ENCODE measurements around the gene CCR5.
"Not testable (repeated sequence)": the region's sequence is repeated elsewhere in the genome, so short reads cannot be mapped to it uniquely, and the experiment has no call there.

Gene CCR5

DNA sequence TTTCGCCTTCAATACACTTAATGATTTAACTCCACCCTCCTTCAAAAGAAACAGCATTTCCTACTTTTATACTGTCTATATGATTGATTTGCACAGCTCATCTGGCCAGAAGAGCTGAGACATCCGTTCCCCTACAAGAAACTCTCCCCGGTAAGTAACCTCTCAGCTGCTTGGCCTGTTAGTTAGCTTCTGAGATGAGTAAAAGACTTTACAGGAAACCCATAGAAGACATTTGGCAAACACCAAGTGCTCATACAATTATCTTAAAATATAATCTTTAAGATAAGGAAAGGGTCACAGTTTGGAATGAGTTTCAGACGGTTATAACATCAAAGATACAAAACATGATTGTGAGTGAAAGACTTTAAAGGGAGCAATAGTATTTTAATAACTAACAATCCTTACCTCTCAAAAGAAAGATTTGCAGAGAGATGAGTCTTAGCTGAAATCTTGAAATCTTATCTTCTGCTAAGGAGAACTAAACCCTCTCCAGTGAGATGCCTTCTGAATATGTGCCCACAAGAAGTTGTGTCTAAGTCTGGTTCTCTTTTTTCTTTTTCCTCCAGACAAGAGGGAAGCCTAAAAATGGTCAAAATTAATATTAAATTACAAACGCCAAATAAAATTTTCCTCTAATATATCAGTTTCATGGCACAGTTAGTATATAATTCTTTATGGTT, at the start of gene CCR5:
Gene CCR5 (plus strand): TSS at position 108 of the 680 bp plus-strand sequence. CDS start 1,957 bp downstream, outside the sequence.
- no peak for DNase-seq

DNA sequence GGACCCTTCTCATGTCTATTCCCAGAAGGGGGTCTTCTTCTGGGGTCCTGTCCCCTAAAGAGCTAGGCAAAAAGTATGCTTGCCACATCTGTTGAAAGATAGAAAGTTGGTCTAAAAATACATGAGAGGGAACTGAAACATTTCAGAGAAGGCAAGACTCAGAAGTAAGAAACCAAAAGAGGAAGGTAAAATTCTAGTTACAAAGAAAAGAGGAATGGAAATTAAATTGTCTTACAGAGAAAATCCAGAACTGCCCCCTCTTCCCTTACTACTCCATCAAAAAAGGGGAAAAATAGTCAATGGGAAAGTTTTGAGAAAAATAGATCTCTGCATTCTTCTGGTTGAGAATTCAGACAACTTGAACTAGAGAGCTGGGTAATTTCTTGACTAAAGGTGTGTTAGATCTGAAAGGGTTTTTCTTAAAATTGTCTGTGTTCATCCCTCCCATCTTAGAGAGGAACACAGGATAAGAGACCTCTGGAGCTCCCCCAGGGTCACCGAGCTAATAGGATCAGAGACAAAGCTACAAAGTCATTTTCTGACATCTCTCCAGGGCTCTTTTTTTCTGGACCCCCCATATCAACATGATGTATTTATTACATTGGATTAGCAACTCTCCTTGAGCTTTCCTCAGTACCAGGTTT, 49.2 kb upstream of the CCR5 start:
- no peak for DNase-seq

DNA sequence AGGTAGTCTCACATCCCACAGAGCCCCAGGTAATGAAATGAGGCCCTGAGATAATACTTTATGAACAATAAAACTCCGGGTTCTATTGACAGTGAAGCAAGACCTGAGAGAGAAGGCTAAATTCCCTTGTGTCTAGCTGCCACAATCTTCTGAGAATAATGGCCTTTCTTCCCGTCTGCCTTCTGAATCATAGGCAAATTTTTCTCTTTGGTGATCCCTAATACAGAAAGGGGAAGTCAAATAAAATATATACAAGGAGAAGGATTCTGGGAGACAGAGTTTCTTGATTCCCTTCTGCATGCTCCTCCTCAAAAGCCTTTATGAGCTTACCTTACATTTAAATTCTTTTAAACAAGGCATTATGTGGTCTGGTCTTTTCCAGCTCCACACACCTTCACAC, 46.7 kb upstream of the CCR5 start:
- DNase-seq: no peak

DNA sequence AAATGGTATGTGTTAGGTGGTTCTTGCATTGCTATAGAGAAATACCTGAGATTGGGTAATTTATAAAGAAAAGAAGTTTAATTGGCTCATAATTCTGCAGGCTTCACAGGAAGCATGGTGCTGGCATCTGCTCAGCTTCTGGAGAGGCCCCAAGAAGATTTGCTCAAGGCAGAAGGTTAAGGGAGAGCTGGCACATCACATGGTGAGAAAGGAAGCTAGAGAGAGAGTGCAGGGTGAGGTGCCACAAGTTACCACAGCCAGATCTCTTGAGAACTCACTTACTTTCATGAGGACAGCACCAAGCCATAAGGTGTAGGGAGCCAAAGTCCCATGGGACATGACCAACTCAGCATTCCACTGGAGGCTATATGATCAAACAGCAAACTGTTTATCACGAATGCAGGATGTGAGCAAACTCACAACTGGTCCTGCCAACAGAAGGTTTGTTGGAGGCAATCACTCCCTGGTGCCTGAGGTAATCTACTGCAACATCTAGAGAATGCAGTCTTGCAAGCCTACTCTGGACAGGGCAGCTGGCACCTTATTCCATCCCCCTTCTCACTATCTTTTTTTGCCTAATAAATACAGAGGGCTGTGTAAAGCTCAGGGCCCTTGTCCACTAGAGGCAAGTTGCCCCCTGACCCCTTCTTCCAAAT, 45.0 kb upstream of the CCR5 start:
- no peak for DNase-seq

DNA sequence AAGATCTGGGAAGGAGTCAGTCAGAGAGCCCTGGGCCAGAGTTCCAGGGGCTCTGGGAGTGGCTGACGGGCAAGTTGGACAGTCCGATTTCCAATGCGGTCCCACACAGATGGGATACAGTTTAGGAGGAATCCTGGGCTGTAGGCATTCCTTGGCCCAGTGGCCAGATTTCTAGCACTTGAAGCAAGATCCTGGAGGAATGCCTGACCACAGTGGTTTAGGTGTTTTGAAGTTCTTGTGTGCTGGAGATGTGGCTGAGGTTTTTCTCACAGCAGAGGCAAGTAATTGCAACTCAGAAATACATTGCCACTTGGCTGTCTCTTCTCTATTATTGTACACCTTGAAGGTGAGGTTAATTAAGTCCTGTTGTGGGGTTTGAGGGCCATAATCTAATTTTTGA, 40.1 kb upstream of the CCR5 start:
- not testable (repeated sequence) for DNase-seq

DNA sequence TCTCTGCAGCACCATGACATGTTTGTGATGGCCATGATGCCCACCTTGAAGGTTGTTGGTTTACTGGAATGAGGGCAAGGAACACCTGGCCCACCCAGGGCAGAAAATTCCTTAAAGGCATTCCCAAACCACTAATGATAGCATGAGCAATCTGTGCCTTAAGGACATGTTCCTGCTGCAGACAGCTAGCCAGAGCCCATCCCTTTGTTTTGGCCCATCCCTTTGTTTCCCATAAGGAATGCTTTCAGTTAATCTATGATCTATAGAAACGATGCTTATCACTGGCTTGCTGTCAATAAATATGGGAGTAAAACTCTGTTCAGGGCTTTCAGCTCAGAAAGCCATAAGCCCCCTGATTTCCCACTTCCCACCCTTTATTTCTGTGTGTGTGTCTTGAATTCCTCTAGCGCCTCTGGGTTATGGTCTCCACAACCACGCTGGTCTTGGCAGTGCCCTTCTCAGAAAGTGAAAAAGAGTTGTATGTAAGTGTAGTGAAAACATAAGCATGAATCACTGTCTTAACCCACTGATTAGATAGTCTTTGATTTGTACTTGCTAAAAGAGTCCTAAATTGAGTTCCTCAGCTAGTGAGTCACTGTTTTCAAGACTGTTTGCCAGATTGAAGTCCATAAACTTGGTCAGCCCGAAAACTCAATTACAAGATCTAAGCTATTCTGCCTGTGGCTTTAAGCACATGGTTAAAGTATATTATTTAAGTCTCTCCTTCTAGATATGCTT, 35.8 kb upstream of the CCR5 start:
- DNase-seq: no peak

DNA sequence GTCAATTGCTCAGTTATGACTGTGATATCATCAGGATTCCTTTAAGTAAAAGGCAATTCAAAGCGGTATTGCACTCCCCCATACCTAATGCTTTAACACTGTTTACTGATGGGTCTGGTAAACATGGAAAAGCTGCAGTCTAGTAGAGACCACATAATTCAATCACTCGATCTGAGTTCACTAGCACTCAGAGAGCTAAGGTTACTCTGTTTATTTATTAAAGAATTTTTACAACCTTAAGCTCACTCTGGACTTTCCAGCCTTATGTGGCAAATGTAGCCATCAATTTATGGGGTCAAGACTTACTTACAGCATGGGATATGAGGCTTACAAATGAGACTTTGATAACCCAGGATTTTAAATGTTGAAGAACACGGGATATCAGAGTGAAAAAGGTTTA, 35.2 kb upstream of the CCR5 start:
- no peak for DNase-seq

DNA sequence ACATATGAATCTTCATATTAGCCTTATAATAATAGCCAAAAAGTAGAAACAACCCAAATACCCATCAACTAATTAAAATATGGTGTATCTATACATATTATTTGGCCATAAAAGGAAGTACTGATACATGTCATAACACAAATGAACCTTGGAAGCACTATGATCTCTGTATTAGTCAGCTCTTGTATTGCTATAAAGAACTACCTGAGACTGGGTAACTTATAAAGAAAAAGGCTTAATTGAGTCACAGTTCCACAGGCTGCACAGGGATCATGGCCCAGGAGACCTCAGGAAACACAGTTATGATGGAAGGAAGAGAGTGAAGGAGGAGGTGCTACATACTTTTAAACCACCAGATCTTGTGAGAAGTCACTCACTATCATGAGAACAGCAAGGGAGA, 32.8 kb upstream of the CCR5 start:
- no peak for DNase-seq

DNA sequence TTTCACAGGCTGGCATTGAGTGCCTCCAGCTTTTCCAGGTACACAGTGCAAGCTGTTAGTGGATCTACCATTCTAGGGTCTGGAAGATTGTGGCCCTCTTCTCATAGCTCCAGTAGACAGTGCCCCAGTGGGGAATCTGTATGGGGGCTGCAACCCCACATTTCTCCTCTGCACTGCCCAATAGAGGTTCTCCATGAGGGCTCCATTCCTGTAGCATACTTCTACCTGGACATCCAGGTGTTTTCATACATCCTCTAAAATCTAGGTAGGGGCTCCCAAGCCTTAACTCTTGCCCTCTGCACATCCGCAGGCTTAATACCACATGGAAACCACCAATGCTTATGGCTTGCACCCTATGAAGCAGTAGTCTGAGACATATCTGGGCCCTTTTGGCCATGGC, 31.9 kb upstream of the CCR5 start:
- no peak for DNase-seq

DNA sequence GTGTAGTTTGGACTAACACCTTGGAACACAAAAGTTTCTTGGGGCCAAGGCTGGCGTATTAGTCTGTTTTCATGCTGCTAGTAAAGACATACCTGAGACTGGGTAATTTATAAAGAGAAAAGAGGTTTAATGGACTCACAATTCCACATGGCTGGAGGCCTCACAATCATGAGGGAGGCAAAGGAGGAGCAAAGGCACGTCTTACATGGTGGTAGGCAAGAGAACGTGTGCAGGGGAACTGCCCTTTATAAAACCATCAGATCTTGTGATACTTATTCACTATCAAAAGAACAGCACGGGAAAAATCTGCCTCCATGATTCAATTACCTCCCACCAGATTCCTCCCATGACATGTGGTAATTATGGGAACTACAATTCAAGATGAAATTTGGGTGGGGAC, 26.3 kb upstream of the CCR5 start:
- no peak for DNase-seq

DNA sequence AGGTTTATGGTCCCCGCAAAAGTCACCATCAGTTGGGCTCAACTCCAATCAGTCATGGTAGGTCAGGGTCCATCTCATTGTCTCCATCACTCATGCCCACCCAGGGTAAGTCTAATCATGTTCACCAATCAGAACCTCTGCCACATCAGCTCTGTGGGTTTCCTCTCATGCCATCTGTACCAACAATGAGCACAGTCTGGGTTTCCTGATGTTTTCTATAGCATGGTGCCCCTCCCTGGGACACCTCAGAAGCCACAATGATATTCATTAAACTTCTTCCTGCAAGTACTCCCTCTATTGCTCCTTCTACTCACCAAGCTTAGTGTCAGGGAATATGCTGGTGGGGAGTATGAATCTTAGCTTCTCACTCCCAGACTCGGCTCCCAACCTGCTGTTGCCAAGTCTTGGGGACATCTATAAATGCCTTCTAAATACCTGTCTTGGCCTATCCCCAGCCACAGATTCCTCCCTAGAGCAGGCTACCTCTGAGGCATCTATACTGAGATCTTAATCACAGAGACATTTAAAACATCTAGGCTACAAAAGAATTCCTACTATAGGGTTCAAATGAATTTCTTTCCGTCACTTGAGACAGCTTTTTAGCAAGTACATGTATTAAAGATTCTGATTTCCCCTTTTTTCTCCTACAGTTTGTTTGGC, 21.8 kb upstream of the CCR5 start:
- no peak for DNase-seq

DNA sequence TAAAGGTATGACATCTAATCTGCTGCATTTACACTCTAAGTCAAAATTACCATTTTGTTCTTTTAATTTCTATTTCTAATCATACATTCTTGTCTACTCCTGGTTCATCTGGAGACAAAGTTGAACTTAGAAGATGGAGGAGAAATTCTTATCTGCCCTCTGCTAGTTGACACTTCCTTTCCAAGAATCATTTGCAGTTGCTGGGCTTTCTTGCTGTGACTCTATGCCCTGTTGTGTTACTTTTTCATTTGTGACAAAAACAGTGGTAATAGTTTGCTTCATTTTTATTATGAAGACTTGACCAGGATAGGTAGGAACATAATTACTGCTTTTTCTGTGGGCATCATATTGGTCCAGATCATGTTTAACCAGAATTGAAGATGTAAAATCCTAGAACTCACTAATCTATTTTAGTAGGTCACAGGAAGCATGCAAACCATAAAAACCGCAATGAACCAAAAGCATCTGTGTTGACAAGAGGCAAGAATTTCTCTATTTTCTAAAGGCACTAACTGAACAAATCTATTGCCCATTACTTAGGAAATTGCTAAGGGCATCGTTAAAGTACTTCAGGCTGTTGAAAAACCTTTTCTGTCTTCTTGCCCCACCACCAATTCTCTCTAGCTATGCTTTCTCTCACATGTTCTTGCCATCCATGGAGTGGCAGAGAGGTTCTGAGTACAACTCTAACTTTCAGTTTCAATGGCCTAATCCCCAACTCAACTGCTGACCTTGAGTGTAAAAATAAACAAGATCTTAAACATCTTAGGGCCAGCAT, 21.1 kb upstream of the CCR5 start:
- no peak for DNase-seq

DNA sequence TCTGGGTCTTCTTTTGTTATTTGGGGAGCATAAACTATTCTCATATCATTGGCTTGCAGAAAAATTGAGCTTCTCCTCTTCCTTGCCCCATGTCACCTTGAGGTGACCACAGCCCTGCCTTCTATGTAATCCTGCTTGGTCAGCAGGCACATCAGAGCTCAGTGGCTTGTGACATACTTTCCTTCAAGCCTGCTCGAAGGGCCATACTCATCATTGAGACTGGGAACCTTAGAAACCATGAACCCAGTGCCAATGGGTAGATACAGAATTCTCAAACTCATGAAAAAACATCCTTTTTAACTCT, 20.5 kb upstream of the CCR5 start:
- no peak for DNase-seq

DNA sequence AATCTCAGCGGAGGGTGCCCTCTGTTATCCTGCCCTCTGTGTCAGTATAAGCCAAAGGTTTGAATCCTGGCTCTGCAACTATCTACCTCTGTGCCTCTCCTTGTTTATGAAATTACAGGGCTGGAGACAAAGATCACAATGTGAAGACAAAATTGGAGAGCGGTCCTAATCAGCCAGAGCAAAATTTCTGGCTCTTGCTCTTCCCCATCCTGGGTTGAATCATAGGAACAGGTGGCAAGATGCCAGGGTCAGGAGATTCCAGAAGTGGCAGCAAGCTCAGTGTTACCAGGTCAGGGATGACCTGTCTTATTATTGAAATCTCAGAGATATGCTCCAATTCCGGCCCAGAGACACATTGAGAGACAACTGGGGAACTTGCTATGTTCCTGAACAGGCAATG, 19.1 kb upstream of the CCR5 start:
- DNase-seq: no peak

DNA sequence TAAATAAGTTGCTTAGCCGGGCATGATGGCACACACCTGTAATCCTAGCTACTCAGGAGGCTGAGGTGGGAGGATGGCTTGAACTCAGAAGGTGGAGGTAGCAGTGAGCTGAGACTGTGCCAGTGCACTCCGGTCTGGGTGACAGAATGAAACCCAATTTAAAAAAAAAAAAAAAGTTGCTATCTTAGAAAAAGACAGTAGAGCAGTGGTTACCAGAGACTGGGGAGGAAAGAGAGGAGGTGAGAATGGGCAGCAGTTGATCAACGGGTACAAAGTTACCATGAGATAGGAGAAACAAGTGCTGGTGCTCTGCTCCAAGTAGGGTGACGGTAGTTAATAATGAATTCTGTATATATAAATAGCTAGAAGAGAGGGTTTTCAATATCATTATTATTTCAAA, 17.7 kb upstream of the CCR5 start:
- no peak for DNase-seq

DNA sequence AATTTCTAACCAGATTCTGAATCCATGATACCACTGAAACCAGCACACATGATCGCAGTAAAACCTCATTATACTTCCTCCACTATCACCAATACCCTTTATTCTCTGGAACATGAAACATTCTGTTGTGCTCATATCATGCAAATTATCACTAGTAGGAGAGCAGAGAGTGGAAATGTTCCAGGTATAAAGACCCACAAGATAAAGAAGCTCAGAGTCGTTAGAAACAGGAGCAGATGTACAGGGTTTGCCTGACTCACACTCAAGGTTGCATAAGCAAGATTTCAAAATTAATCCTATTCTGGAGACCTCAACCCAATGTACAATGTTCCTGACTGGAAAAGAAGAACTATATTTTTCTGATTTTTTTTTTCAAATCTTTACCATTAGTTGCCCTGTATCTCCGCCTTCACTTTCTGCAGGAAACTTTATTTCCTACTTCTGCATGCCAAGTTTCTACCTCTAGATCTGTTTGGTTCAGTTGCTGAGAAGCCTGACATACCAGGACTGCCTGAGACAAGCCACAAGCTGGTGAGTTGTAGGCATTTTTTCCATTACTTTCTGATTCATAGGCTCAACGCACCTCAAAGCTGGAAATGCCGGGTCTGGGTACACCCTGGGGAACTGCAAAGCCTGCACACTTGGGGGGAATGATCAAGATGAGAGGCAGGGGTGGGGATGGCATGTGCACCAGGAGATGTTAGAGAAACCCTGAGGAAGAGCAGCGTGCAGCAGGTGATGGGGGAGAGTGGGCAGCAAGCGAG, 16.9 kb upstream of the CCR5 start, which contains the start of gene CCR2:
Gene CCR2 (plus strand): TSS at position 465 of the 764 bp plus-strand sequence. CDS start 3,417 bp downstream, outside the sequence.
- DNase-seq: no peak

DNA sequence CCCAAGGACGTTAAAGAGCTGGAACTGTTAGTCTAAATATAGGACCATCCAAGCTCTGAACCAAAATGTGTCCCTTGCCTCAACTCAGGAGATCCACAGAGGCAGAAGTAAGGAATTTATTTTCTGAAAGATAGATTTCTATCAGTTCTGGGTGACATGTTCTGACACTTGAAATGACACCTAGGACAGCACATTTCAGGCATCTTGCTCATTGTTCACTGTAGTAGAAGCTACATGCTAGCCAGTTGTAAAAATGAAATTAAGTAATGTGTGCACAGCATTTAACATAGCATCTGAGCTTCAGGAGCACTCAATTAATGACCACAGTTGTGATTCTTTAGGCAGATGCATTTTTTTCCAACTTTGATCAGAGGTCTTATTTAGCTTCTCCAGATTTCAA, 16.3 kb upstream of the CCR5 start:
- DNase-seq: no peak

DNA sequence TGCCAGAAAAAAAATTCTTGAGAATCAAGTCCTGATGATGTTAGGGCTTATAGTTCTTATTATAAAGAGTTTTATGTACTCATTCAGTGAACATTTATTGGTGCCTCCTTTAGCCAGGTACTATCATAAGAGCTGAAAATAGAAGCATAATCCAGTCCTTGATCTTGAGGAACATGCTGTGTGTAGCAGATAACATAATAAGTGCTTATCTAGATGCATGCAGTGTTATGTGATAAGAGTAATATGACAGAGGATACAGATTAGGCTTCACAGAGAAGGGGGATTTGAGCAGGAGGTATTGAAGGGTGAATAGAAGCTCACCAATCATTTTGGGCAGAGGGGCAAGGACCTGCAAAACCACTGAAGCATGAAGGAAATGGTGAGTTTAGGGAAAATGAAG, 15.8 kb upstream of the CCR5 start:
- DNase-seq: no peak

DNA sequence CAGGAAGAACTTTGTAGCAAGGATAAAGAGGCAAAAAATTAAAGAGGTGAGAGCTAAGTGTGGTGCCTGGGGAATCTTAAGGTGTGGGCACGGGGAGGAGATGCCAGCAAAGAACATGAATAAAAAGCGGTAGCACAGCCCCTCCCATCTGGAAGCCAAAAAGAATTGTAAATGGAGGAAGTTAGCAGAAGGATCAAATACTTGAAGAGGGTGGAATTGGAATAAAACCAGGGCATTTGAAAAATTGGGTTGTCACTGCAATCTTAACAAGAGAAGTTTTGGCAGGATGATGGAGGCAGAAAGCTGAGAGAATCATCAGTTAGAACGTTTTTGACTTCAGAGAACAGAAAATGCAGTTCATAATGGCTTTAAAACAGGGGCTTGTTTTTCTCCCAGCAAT, 14.5 kb upstream of the CCR5 start:
- DNase-seq: no peak

DNA sequence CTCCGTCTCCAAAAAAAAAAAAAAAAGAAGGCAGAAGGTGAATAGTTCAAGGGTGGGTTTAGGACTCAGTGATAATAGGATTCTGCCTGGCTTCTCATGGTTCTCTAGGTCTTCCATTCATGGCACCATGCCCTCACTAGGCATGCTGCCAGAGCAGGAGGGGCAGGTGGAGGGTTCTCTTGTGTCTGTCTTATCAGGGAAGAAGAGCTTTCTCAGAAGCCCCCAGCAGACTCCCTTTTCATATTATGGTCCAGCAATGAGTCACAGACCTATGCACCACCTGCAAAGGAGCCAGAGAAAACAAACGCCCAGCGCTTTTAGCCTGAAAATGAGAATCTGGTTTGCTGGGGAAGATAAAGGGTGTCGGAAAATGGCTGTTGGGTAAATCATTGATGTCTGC, 13.8 kb upstream of the CCR5 start:
- DNase-seq: no peak

DNA sequence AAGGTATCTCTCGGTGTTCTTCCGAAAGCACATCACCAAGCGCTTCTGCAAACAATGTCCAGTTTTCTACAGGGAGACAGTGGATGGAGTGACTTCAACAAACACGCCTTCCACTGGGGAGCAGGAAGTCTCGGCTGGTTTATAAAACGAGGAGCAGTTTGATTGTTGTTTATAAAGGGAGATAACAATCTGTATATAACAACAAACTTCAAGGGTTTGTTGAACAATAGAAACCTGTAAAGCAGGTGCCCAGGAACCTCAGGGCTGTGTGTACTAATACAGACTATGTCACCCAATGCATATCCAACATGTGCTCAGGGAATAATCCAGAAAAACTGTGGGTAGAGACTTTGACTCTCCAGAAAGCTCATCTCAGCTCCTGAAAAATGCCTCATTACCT, 12.3 kb upstream of the CCR5 start:
- DNase-seq: no peak
